ENCODE results near the gene TTF2.
"Not testable (repeated sequence)": the region's sequence is repeated elsewhere in the genome, so short reads cannot be mapped to it uniquely, and the experiment has no call there.

TTF2 gene

DNA sequence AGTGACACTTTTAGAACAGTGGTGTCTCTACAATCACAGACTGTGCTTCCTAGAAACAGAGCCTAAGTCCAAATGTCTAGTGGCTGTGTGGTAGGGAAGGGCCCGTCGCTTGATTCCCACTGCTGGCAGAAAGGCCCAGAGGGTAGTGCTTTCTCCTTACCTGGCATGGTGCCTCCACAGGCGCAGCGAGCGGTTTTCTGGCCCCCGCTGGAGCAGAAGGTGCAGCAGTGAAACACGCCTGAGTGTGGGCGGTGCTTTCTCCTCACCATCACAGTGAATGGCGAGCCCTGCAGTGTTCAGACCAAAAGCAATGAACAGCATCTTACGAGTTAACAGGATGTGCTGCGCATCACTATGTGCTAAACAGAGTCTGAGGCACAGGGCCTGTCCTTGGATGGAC lies 53.1 kb downstream of the TTF2 start:
- H3K36me3 ChIP-seq (ENCODE audit: insufficient read depth, low read length) = no peaks in the 10 kb centered on the region; the same call in 1 of the 2 replicates
- no peak overlapping the region for H3K9ac ChIP-seq (ENCODE audit: insufficient read length)

GRCh38 chr1:117114877-117115276 lies 54.8 kb downstream of the TTF2 start:
- Histone ChIP-seq H3K27ac (no peak overlapping the region), H3K4me3 (no peak overlapping the region), H3K9me3 (ENCODE audit: low read depth, low read length) (no peaks in the 10 kb centered on the region), H3K36me3 (ENCODE audit: insufficient read depth, low read length) (no peaks in the 10 kb centered on the region), H3K9ac (ENCODE audit: insufficient read length) (no peak overlapping the region)
- DNase-seq (ENCODE audit: low read depth, low spot score) = no peak
- TF ChIP-seq EZH2 (IDR thresholded peaks at IDR 0.05) (no peak), FOXP2 (optimal IDR thresholded peaks at IDR 0.05; ENCODE audit: control extremely low read depth, extremely low read length, insufficient read depth) (no peak), POLR2AphosphoS5 (IDR thresholded peaks at IDR 0.05; ENCODE audit: borderline replicate concordance, low read depth, low read length) (no peak)

More for the DNA sequence above, 53.1 kb downstream of the TTF2 start:
- no peak overlapping the region for H3K27ac ChIP-seq
- H3K4me3 ChIP-seq = no peak overlapping the region
- TF ChIP-seq FOXP2 (optimal IDR thresholded peaks at IDR 0.05; ENCODE audit: control extremely low read depth, extremely low read length, insufficient read depth) = no peak
- no peak for TF ChIP-seq POLR2AphosphoS5 (IDR thresholded peaks at IDR 0.05; ENCODE audit: borderline replicate concordance, low read depth, low read length)
- no peak for TF ChIP-seq EZH2 (IDR thresholded peaks at IDR 0.05)
- DNase-seq (ENCODE audit: low read depth, low spot score) = no peak
- no peaks in the 10 kb centered on the region for H3K9me3 ChIP-seq (ENCODE audit: low read depth, low read length)

DNA sequence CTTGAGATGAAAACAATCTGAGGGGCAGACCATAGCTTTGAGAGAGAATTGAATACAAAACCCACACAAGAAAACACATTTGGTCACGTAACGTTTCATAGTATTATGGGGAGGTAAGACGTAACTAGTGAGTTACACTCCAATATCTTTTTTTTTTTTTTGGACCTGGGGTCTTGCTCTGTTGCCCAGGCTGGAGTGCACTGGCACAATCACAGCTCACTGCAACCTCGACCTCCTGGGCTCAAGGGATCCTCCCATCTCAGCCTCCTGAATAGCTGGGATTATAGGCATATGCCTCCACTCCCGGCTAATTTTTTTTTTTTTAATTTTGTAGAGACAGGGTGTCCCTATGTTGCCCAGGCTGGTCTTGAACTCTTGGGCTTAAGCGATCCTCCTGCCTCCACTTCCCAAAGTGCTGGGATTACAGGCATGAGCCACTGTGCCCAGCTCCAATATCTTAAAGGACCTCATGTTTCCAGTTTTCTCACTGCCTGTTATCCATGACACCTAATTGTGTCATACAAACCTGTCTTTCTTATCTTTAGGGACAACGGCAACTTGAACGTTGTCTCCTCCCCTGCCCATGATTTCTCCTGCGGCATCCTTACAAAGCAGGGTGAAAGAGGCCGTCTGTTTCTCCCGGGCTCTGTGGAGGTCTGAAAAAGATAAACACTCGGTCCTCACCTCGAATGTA lies 56.1 kb downstream of the TTF2 start:
- Histone ChIP-seq H3K36me3 (ENCODE audit: insufficient read depth, low read length) (no peaks in the 10 kb centered on the region), H3K9me3 (ENCODE audit: low read depth, low read length) (no peaks in the 10 kb centered on the region), H3K9ac (ENCODE audit: insufficient read length) (no peak overlapping the region), H3K4me3 (no peak overlapping the region), H3K27ac (no peak overlapping the region)
- TF ChIP-seq FOXP2 (optimal IDR thresholded peaks at IDR 0.05; ENCODE audit: control extremely low read depth, extremely low read length, insufficient read depth) = no peak
- no peak for TF ChIP-seq POLR2AphosphoS5 (IDR thresholded peaks at IDR 0.05; ENCODE audit: borderline replicate concordance, low read depth, low read length)
- no peak for TF ChIP-seq EZH2 (IDR thresholded peaks at IDR 0.05)
- no peak for DNase-seq (ENCODE audit: low read depth, low spot score)

DNA sequence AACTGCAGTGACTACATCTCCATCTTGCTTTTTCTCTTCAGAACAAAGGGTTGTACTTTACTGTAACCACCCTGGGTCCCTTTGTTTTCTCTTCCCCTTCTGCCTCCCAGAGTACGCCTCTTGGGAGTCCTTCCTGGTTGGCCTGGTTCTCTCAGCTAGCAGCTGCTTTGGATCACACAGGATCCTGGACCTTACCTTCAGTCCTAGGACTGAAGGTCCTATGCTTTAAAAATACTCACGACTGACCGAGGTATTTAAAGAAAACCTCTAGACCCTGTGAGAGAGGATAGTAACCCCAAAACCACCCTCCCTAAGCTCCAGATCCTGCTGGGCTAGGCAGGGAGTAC lies 56.6 kb downstream of the TTF2 start:
- H3K36me3 ChIP-seq (ENCODE audit: insufficient read depth, low read length) = no peaks in the 10 kb centered on the region
- TF ChIP-seq EZH2 (IDR thresholded peaks at IDR 0.05) (no peak), FOXP2 (optimal IDR thresholded peaks at IDR 0.05; ENCODE audit: control extremely low read depth, extremely low read length, insufficient read depth) (no peak), POLR2AphosphoS5 (IDR thresholded peaks at IDR 0.05; ENCODE audit: borderline replicate concordance, low read depth, low read length) (no peak)

DNA sequence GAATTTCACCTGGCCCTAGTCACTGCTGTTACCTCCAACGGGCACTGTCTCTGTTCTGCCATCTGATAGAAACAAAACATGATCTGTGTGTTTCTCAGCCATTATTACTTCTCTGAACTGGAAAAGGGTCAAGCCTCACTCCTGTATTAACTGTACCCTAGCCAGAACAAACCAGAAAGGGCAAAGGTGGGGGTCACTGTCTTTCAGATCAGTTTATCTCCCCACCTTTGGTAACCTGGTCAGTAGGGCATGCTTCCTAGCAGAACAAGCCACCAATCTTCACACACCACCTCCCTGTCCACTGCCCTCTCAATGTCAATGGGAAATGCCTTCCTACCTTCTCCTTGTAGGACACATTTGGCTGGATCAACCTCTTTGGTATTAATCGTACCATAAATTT lies 57.6 kb downstream of the TTF2 start:
- Histone ChIP-seq H3K9me3 (ENCODE audit: low read depth, low read length) (no peaks in the 10 kb centered on the region), H3K4me3 (no peak overlapping the region), H3K36me3 (ENCODE audit: insufficient read depth, low read length) (no peaks in the 10 kb centered on the region), H3K27ac (no peak overlapping the region), H3K9ac (ENCODE audit: insufficient read length) (no peak overlapping the region)
- DNase-seq (ENCODE audit: low read depth, low spot score) = no peak
- TF ChIP-seq EZH2 (IDR thresholded peaks at IDR 0.05) (no peak), FOXP2 (optimal IDR thresholded peaks at IDR 0.05; ENCODE audit: control extremely low read depth, extremely low read length, insufficient read depth) (no peak), POLR2AphosphoS5 (IDR thresholded peaks at IDR 0.05; ENCODE audit: borderline replicate concordance, low read depth, low read length) (no peak)

More for the DNA sequence above, 56.6 kb downstream of the TTF2 start:
- no peak overlapping the region for H3K9ac ChIP-seq (ENCODE audit: insufficient read length)
- no peak overlapping the region for H3K27ac ChIP-seq
- H3K9me3 ChIP-seq (ENCODE audit: low read depth, low read length) = no peaks in the 10 kb centered on the region
- no peak for DNase-seq (ENCODE audit: low read depth, low spot score)
- no peak overlapping the region for H3K4me3 ChIP-seq

- Histone ChIP-seq H3K27ac (no peak overlapping the region), H3K4me3 (no peak overlapping the region), H3K9ac (ENCODE audit: insufficient read length) (no peak overlapping the region), H3K9me3 (ENCODE audit: low read depth, low read length) (no peaks in the 10 kb centered on the region), H3K36me3 (ENCODE audit: insufficient read depth, low read length) (no peaks in the 10 kb centered on the region)
- no peak for TF ChIP-seq FOXP2 (optimal IDR thresholded peaks at IDR 0.05; ENCODE audit: control extremely low read depth, extremely low read length, insufficient read depth)
- no peak for TF ChIP-seq POLR2AphosphoS5 (IDR thresholded peaks at IDR 0.05; ENCODE audit: borderline replicate concordance, low read depth, low read length)
- no peak for TF ChIP-seq EZH2 (IDR thresholded peaks at IDR 0.05)
- DNase-seq (ENCODE audit: low read depth, low spot score) = no peak
Observed at GRCh38 chr1:117118137-117118536, 58.0 kb downstream of the TTF2 start.

GRCh38 chr1:117119144-117119543 lies 59.0 kb downstream of the TTF2 start:
- H3K27ac ChIP-seq; H3K36me3 ChIP-seq (ENCODE audit: insufficient read depth, low read length); H3K9me3 ChIP-seq (ENCODE audit: low read depth, low read length); DNase-seq (ENCODE audit: low read depth, low spot score); H3K4me3 ChIP-seq; H3K9ac ChIP-seq (ENCODE audit: insufficient read length): not testable (repeated sequence)

GRCh38 chr1:117120774-117121588 lies 60.9 kb downstream of the TTF2 start:
- TF ChIP-seq POLR2AphosphoS5 (IDR thresholded peaks at IDR 0.05; ENCODE audit: borderline replicate concordance, low read depth, low read length) (no peak), EZH2 (IDR thresholded peaks at IDR 0.05) (no peak), FOXP2 (optimal IDR thresholded peaks at IDR 0.05; ENCODE audit: control extremely low read depth, extremely low read length, insufficient read depth) (no peak)
- Histone ChIP-seq H3K9me3 (ENCODE audit: low read depth, low read length) (no peaks in the 10 kb centered on the region), H3K27ac (no peak overlapping the region), H3K9ac (ENCODE audit: insufficient read length) (peak overlapping the region; percentile 74), H3K36me3 (ENCODE audit: insufficient read depth, low read length) (no peaks in the 10 kb centered on the region), H3K4me3 (peak overlapping the region; percentile 78)
- DNase-seq (ENCODE audit: low read depth, low spot score) = no peak
